ENCODE data around the gene PANK2.
"Not testable (repeated sequence)": the region's sequence is repeated elsewhere in the genome, so short reads cannot be mapped to it uniquely, and the experiment has no call there.

Gene PANK2

DNA sequence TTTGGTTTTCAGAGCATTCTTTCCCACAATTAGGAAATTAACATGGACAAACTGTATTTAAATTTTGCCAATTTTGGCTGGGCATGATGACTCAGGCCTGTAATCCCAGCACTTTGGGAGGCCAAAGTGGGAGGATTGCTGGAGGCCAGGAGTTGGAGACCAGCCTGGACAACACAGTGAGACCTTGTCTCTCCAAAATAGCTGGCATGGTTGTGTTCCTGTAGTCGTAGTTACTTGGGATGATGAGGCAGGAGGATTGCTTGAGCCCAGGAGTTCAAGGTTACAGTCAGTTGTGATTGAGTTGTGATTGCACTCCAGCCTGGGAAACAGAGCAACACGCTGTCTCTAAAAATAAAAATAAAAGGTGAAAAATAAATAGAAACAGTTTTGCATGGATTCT, 15.0 kb downstream of the PANK2 start:
- H3K9ac ChIP-seq (ENCODE audit: low read depth, low read length), result no peak overlapping the region
- no peak overlapping the region for H3K27ac ChIP-seq (ENCODE audit: low read length)
- H3K79me2 ChIP-seq (ENCODE audit: insufficient read depth, low read length), result peaks cover 100% of the 10 kb centered on the region
- no peaks in the 10 kb centered on the region for H3K27me3 ChIP-seq (ENCODE audit: insufficient read depth, low read length, poor library complexity)
- peaks cover 86% of the 10 kb centered on the region for H4K20me1 ChIP-seq (ENCODE audit: insufficient read depth, low read length)
- H3K4me2 ChIP-seq (ENCODE audit: insufficient read depth, low read length), result no peak overlapping the region
- no peak overlapping the region for H2AFZ ChIP-seq (ENCODE audit: low read depth, low read length)
- TF ChIP-seq, protein P1, sequence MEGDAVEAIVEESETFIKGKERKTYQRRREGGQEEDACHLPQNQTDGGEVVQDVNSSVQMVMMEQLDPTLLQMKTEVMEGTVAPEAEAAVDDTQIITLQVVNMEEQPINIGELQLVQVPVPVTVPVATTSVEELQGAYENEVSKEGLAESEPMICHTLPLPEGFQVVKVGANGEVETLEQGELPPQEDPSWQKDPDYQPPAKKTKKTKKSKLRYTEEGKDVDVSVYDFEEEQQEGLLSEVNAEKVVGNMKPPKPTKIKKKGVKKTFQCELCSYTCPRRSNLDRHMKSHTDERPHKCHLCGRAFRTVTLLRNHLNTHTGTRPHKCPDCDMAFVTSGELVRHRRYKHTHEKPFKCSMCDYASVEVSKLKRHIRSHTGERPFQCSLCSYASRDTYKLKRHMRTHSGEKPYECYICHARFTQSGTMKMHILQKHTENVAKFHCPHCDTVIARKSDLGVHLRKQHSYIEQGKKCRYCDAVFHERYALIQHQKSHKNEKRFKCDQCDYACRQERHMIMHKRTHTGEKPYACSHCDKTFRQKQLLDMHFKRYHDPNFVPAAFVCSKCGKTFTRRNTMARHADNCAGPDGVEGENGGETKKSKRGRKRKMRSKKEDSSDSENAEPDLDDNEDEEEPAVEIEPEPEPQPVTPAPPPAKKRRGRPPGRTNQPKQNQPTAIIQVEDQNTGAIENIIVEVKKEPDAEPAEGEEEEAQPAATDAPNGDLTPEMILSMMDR (IDR thresholded peaks at IDR 0.05; ENCODE audit: borderline replicate concordance, extremely low read depth, low read length, poor library complexity, severe bottlenecking), result no peak
- TF ChIP-seq EZH2 (IDR thresholded peaks at IDR 0.05; ENCODE audit: borderline replicate concordance, low read depth, low read length, severe bottlenecking), result no peak
- ATAC-seq (ENCODE audit: insufficient read depth, low read depth), result no peak
- DNase-seq, result no peak
- peaks cover 2% of the 10 kb centered on the region; the same call in 1 of the 2 replicates for H3K4me1 ChIP-seq (ENCODE audit: insufficient read depth, low read length)
- H3K9me3 ChIP-seq (ENCODE audit: insufficient read depth, low read length, severe bottlenecking), result no peaks in the 10 kb centered on the region
- peaks cover 39% of the 10 kb centered on the region for H3K36me3 ChIP-seq (ENCODE audit: insufficient read depth, low read length)
- H3K4me3 ChIP-seq (ENCODE audit: low read depth in 1 of 2, low read length in 2 of 2), result no peak overlapping the region

DNA sequence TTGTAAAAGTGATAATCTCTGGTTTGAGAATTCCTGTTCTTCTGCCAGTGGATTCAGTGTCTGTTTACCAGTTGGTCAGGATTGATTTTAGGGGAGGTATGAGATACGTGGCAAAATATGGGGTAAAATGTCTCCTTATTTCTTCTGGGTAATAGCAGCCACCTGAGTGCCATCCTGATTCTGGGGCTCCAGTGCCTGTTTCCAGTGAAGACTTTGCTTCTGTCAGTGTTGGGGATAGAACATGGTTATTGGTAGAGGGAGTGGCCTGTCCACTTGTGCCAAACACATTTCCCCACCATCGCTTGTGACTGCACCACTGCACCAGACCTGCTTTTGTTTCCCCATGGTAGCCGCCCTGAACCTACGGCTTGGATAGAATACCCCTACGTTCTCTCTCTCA, 15.7 kb downstream of the PANK2 start:
- no peak for DNase-seq
- H2AFZ ChIP-seq (ENCODE audit: low read depth, low read length), result no peak overlapping the region

GRCh38 chr20:3906744-3907721, 17.8 kb downstream of the PANK2 start:
- H3K4me3 ChIP-seq (ENCODE audit: low read depth in 1 of 2, low read length in 2 of 2); H3K4me2 ChIP-seq (ENCODE audit: insufficient read depth, low read length); DNase-seq; H3K27me3 ChIP-seq (ENCODE audit: insufficient read depth, low read length, poor library complexity); ATAC-seq (ENCODE audit: insufficient read depth, low read depth); H2AFZ ChIP-seq (ENCODE audit: low read depth, low read length); H3K4me1 ChIP-seq (ENCODE audit: insufficient read depth, low read length); H3K9me3 ChIP-seq (ENCODE audit: insufficient read depth, low read length, severe bottlenecking); H3K9ac ChIP-seq (ENCODE audit: low read depth, low read length); H3K27ac ChIP-seq (ENCODE audit: low read length): not testable (repeated sequence)
- peaks cover 99% of the 10 kb centered on the region for H3K79me2 ChIP-seq (ENCODE audit: insufficient read depth, low read length)
- peaks cover 67% of the 10 kb centered on the region for H3K36me3 ChIP-seq (ENCODE audit: insufficient read depth, low read length)
- H4K20me1 ChIP-seq (ENCODE audit: insufficient read depth, low read length), result peaks cover 84% of the 10 kb centered on the region

More for the DNA sequence above, 15.7 kb downstream of the PANK2 start:
- no peak overlapping the region for H3K9ac ChIP-seq (ENCODE audit: low read depth, low read length)
- no peak overlapping the region for H3K27ac ChIP-seq (ENCODE audit: low read length)
- peaks cover 100% of the 10 kb centered on the region for H3K79me2 ChIP-seq (ENCODE audit: insufficient read depth, low read length)
- no peak overlapping the region for H3K4me2 ChIP-seq (ENCODE audit: insufficient read depth, low read length)
- ATAC-seq (ENCODE audit: insufficient read depth, low read depth), result no peak
- H4K20me1 ChIP-seq (ENCODE audit: insufficient read depth, low read length), result peaks cover 84% of the 10 kb centered on the region
- H3K4me3 ChIP-seq (ENCODE audit: low read depth in 1 of 2, low read length in 2 of 2), result no peak overlapping the region
- TF ChIP-seq, protein P1 (IDR thresholded peaks at IDR 0.05; ENCODE audit: borderline replicate concordance, extremely low read depth, low read length, poor library complexity, severe bottlenecking), result no peak
- TF ChIP-seq EZH2 (IDR thresholded peaks at IDR 0.05; ENCODE audit: borderline replicate concordance, low read depth, low read length, severe bottlenecking), result no peak
- no peaks in the 10 kb centered on the region for H3K27me3 ChIP-seq (ENCODE audit: insufficient read depth, low read length, poor library complexity)
- H3K36me3 ChIP-seq (ENCODE audit: insufficient read depth, low read length), result peaks cover 45% of the 10 kb centered on the region
- no peaks in the 10 kb centered on the region for H3K9me3 ChIP-seq (ENCODE audit: insufficient read depth, low read length, severe bottlenecking)
- no peaks in the 10 kb centered on the region for H3K4me1 ChIP-seq (ENCODE audit: insufficient read depth, low read length)

GRCh38 chr20:3908667-3909066, 19.5 kb downstream of the PANK2 start:
- Histone ChIP-seq H3K4me3 (ENCODE audit: low read depth in 1 of 2, low read length in 2 of 2) (no peak overlapping the region), H3K36me3 (ENCODE audit: insufficient read depth, low read length) (peaks cover 82% of the 10 kb centered on the region), H4K20me1 (ENCODE audit: insufficient read depth, low read length) (peaks cover 70% of the 10 kb centered on the region), H3K4me2 (ENCODE audit: insufficient read depth, low read length) (no peak overlapping the region), H3K79me2 (ENCODE audit: insufficient read depth, low read length) (peaks cover 97% of the 10 kb centered on the region), H3K27ac (ENCODE audit: low read length) (no peak overlapping the region), H3K4me1 (ENCODE audit: insufficient read depth, low read length) (no peaks in the 10 kb centered on the region), H3K27me3 (ENCODE audit: insufficient read depth, low read length, poor library complexity) (no peaks in the 10 kb centered on the region), H3K9me3 (ENCODE audit: insufficient read depth, low read length, severe bottlenecking) (no peaks in the 10 kb centered on the region), H3K9ac (ENCODE audit: low read depth, low read length) (no peak overlapping the region), H2AFZ (ENCODE audit: low read depth, low read length) (no peak overlapping the region)
- DNase-seq (no peak), ATAC-seq (ENCODE audit: insufficient read depth, low read depth) (peak; percentile 37; the same call in 1 of the 3 replicates)
- TF ChIP-seq, protein P1 (IDR thresholded peaks at IDR 0.05; ENCODE audit: borderline replicate concordance, extremely low read depth, low read length, poor library complexity, severe bottlenecking), result no peak
- no peak for TF ChIP-seq EZH2 (IDR thresholded peaks at IDR 0.05; ENCODE audit: borderline replicate concordance, low read depth, low read length, severe bottlenecking)
